CD4-positive, alpha-beta T cell (primary cell): ENCODE data around the gene DENND1A. TPM values are rescaled to one million over a fixed set of nuclear protein-coding genes. Genes with fewer than 3 reads are reported as not detected.

Experiments used
- ATAC-seq: fragments of 200-7000 bp; cut with Tn5 transposase; one replicate; pipeline ENCODE4 v1.10.0; 2022; ENCODE audit warnings: mild to moderate bottlenecking; ENCODE audit not compliant: poor library complexity
- CTCF ChIA-PET: fragments of 350-600 bp; sonication (Branson Sonifier 250); formaldehyde crosslinking; loops from one replicate; lab custom pipeline; 2021; ENCODE audit warnings: antibody characterized with exemption, inconsistent platforms; lab: Charles Lee
- POLR2A ChIA-PET: fragments of 350-600 bp; sonication (Branson Sonifier 250); formaldehyde crosslinking; loops from one replicate; lab custom pipeline; 2021; ENCODE audit warnings: antibody characterized with exemption, inconsistent platforms; lab: Charles Lee
- DNase-seq, 14 experiments: peaks; one replicate each; pipeline ENCODE4 v3.0.0-alpha.2; 2013 to 2020; ENCODE audit warnings: mixed read lengths in 2 of 14
- H3K27ac ChIP-seq, 2 donors: one replicate each; pipeline versions ENCODE4 v1.5.1 to v1.7.0; 2013; ENCODE audit warnings: low read length in 2 of 2, low read depth in 1 of 2, mild to moderate bottlenecking in 1 of 2
- H3K27me3 ChIP-seq, 2 experiments: 1 replicate in 1 of 2; 2 replicates in 1 of 2; pipeline versions ENCODE4 v1.6.1 to v1.7.0; 2013; ENCODE audit warnings: low read length in 2 of 2, control low read depth in 1 of 2, mild to moderate bottlenecking in 1 of 2, moderate library complexity in 1 of 2; ENCODE audit not compliant: insufficient read depth in 2 of 2, control insufficient read depth in 1 of 2
- H3K36me3 ChIP-seq: one replicate; pipeline ENCODE4 v1.6.1; 2013; ENCODE audit warnings: low read length, control low read depth; ENCODE audit not compliant: insufficient read depth
- H3K4me1 ChIP-seq: one replicate; pipeline ENCODE4 v1.6.1; 2013; ENCODE audit warnings: low read length, control low read depth; ENCODE audit not compliant: insufficient read depth
- H3K4me3 ChIP-seq: one replicate; pipeline ENCODE4 v1.5.1; 2013; ENCODE audit warnings: mild to moderate bottlenecking, low read length, moderate library complexity
- H3K9me3 ChIP-seq, 2 experiments: 1 replicate in 1 of 2; 2 replicates in 1 of 2; pipeline versions ENCODE4 v1.6.1 to v1.7.0; 2013; ENCODE audit warnings: low read length in 2 of 2, mild to moderate bottlenecking in 2 of 2, control low read depth in 1 of 2, moderate library complexity in 1 of 2; ENCODE audit not compliant: control insufficient read depth in 1 of 2, insufficient read depth in 1 of 2
- H3K27ac Mint-ChIP-seq: one replicate; pipeline ENCODE4 v1.8.0; 2020; ENCODE audit warnings: mixed read lengths
- H3K27me3 Mint-ChIP-seq: one replicate; pipeline ENCODE4 v1.8.0; 2021; ENCODE audit warnings: mixed read lengths
- H3K36me3 Mint-ChIP-seq: one replicate; pipeline ENCODE4 v1.8.0; 2021; ENCODE audit warnings: low read depth, mixed read lengths
- H3K4me1 Mint-ChIP-seq: one replicate; pipeline ENCODE4 v1.8.0; 2021; ENCODE audit warnings: low read depth, mixed read lengths
- H3K4me3 Mint-ChIP-seq: one replicate; pipeline ENCODE4 v1.8.0; 2020; ENCODE audit warnings: mild to moderate bottlenecking, mixed read lengths
- H3K9me3 Mint-ChIP-seq: one replicate; pipeline ENCODE4 v1.8.0; 2020; ENCODE audit warnings: mixed read lengths
- intact Hi-C, 2 experiments: fragments of 100-400 bp; cut with DNase I in 1 of 2; cut with micrococcal nuclease in 1 of 2; formaldehyde crosslinking; loops; one replicate each; pipeline versions ENCODE4 v1.15.1 to v1.9.0; 2023 to 2025; cut with DNase I, micrococcal nuclease
- total RNA-seq, 174 experiments: library from RNA in 2 of 174; stranded (reverse) in 2 of 174; gene quantifications; one replicate each; pipeline ENCODE4 v1.2.3 and lab custom pipeline; 2021 to 2026
- TF ChIP-seq, protein P1 (sequence below): fragments of 200-600 bp; IDR thresholded peaks from one replicate; pipeline ENCODE4 v1.8.0; 2022; ENCODE audit warnings: antibody characterized with exemption, mild to moderate bottlenecking

DENND1A gene
- total RNA-seq, 2 experiments from 2014 or later = 20.0 to 20.6 TPM

DNA sequence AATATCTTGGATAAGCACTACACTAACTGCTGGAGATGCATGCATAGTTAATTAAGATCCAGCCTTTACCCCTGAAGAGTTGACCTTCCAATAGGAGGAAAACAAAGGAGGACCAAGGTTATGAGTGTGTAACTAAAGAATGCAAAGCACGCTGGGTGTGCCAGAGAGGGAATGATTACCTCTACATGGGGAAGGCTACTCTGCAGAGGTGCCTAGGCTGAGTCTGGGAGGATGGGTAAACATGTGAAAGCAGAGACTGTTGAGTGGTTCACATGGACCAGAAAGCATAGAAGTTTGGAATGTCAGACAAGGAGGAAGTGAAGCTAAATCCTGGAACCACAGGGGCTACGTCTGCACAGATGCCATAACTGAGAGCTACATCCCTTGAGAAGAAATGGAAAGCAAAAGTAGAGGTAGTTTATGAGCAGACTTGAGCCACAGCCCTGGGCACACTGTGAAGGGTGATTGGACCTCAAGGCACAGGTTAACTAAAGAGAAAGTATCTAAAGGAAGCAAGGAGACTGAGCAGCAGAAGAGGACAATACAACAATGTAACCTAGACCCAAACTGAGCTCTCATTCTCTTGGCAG is 176.2 kb downstream of the DENND1A start:
- H3K36me3 ChIP-seq = peaks cover 9% of the 10 kb centered on the region

DNA sequence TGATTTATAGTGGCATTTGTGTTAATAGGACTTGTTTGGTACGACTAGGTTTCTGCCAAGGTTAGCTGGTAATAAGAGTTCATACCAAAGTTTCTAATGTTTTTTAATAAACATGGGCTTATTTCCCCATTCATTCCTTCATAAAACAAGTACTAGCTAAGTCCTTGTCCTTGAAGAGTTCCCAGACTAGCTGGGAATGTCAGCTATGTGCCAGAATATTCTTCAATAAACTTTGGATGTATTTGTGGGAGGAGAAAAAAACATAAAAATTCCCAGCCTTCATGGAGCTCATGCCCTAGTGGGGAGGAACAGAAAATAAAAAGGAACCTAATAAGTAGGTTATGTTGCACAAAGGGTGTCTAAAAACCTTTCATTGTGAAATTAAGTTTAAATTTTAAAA is 176.9 kb downstream of the DENND1A start:
- H3K4me1 Mint-ChIP-seq = peaks cover 20% of the 10 kb centered on the region
- CTCF ChIA-PET = no interaction called here
- Histone ChIP-seq H3K4me1 (peaks cover 7% of the 10 kb centered on the region), H3K4me3 (no peak overlapping the region), H3K9me3 (no peaks in the 10 kb centered on the region), H3K27ac (no peak overlapping the region), H3K27me3 (no peaks in the 10 kb centered on the region), H3K36me3 (peaks cover 9% of the 10 kb centered on the region)
- POLR2A ChIA-PET = no interaction called here
- DNase-seq (no peak), ATAC-seq (no peak)
- TF ChIP-seq, protein P1, sequence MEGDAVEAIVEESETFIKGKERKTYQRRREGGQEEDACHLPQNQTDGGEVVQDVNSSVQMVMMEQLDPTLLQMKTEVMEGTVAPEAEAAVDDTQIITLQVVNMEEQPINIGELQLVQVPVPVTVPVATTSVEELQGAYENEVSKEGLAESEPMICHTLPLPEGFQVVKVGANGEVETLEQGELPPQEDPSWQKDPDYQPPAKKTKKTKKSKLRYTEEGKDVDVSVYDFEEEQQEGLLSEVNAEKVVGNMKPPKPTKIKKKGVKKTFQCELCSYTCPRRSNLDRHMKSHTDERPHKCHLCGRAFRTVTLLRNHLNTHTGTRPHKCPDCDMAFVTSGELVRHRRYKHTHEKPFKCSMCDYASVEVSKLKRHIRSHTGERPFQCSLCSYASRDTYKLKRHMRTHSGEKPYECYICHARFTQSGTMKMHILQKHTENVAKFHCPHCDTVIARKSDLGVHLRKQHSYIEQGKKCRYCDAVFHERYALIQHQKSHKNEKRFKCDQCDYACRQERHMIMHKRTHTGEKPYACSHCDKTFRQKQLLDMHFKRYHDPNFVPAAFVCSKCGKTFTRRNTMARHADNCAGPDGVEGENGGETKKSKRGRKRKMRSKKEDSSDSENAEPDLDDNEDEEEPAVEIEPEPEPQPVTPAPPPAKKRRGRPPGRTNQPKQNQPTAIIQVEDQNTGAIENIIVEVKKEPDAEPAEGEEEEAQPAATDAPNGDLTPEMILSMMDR = no peak
- intact Hi-C loops = no loop called here
- no peak overlapping the region for H3K4me3 Mint-ChIP-seq
- peaks cover 24% of the 10 kb centered on the region for H3K36me3 Mint-ChIP-seq
- H3K9me3 Mint-ChIP-seq = no peaks in the 10 kb centered on the region
- H3K27ac Mint-ChIP-seq = no peak overlapping the region
- H3K27me3 Mint-ChIP-seq = no peaks in the 10 kb centered on the region

More for the DNA sequence above, 176.2 kb downstream of the DENND1A start:
- POLR2A ChIA-PET = no interaction called here
- DNase-seq (no peak), ATAC-seq (no peak)
- Histone ChIP-seq H3K4me3 (no peak overlapping the region), H3K27me3 (no peaks in the 10 kb centered on the region), H3K9me3 (no peaks in the 10 kb centered on the region), H3K27ac (no peak overlapping the region), H3K4me1 (peaks cover 7% of the 10 kb centered on the region)
- Mint-ChIP-seq H3K27ac (no peak overlapping the region), H3K4me3 (no peak overlapping the region), H3K4me1 (peaks cover 19% of the 10 kb centered on the region), H3K36me3 (peaks cover 27% of the 10 kb centered on the region), H3K9me3 (no peaks in the 10 kb centered on the region), H3K27me3 (no peaks in the 10 kb centered on the region)
- intact Hi-C loops = no loop called here
- CTCF ChIA-PET = no interaction called here
- TF ChIP-seq, protein P1 = no peak

DNA sequence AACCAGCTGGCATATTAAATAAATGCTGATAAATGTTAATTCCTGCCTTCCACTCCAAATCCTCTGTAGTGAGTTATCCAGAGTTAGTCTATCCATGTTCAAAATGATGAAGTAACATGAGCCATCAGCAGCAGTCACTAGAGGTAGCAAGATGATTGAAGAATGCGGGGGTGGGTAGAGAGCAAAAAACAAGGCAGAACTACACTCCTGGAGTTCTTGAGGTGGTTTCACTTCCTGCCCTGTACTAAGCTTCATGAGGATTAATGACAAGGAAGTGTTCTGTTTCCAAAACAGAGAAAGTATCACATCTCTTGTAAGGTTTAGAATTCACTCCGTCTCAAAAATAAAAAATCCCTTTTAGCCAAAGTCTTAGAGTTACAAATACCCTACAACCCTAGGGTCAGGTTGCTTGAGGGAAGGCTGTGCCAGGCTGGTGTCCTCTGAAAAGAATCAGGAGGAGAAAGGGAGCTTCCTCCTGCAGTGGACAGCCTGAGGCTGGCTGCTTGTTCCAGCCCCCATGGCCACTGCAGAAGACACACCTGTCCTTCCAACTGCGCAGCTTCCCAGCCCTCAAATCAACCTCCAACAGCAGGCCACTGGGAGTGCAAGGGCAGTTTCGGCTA is 180.2 kb downstream of the DENND1A start:
- Mint-ChIP-seq H3K9me3 (no peaks in the 10 kb centered on the region), H3K27ac (peak overlapping the region; percentile 1), H3K4me1 (peaks cover 20% of the 10 kb centered on the region), H3K4me3 (no peak overlapping the region), H3K27me3 (no peaks in the 10 kb centered on the region), H3K36me3 (peaks cover 7% of the 10 kb centered on the region)
- ChIA-PET CTCF (interaction anchor here (1.2 kb wide), 1 partner anchor 9 kb away, joined by 3 read pairs; no protein-coding TSS in a partner anchor), POLR2A (interaction anchor here (0.7 kb wide), 1 partner anchor 11 kb away, joined by 3 read pairs; no protein-coding TSS in a partner anchor)
- Histone ChIP-seq H3K9me3 (no peaks in the 10 kb centered on the region), H3K27me3 (no peaks in the 10 kb centered on the region), H3K4me1 (peaks cover 7% of the 10 kb centered on the region), H3K4me3 (no peak overlapping the region), H3K36me3 (no peaks in the 10 kb centered on the region), H3K27ac (no peak overlapping the region)
- ATAC-seq (peak; percentile 37), DNase-seq (peak in 3 of 14 experiments; percentile 16 to 32 (median 29))
- TF ChIP-seq, protein P1 = no peak
- intact Hi-C loops = no loop called here
